HG03095 (cell line): Measurements from ENCODE around the gene CRTC1.
"Not testable (repeated sequence)": the region's sequence is repeated elsewhere in the genome, so short reads cannot be mapped to it uniquely, and the experiment has no call there.

Source experiments
- ATAC-seq: cut with Tn5 transposase; IDR thresholded peaks from one replicate; pipeline ENCODE4 v1.9.1; 2021; ENCODE audit warnings: moderate library complexity; ENCODE audit not compliant: unreplicated experiment

The CRTC1 gene

GRCh38 chr19:18798384-18799352 is 115.2 kb downstream of the CRTC1 start:
- no peak for ATAC-seq

GRCh38 chr19:18799389-18799970 is 116.0 kb downstream of the CRTC1 start:
- ATAC-seq: no peak

GRCh38 chr19:18800079-18800478 is 116.6 kb downstream of the CRTC1 start:
- ATAC-seq: no peak

- no peak for ATAC-seq
These were observed 117.2 kb downstream of the CRTC1 start for GRCh38 chr19:18800636-18801035.

GRCh38 chr19:18802354-18802753 is 118.9 kb downstream of the CRTC1 start:
- no peak for ATAC-seq

- no peak for ATAC-seq
These were observed 120.2 kb downstream of the CRTC1 start for GRCh38 chr19:18803550-18804138.

GRCh38 chr19:18804139-18804601 is 120.7 kb downstream of the CRTC1 start:
- no peak for ATAC-seq

- no peak for ATAC-seq
These were observed 121.2 kb downstream of the CRTC1 start for GRCh38 chr19:18804643-18805042.

- ATAC-seq: no peak
These were observed 124.4 kb downstream of the CRTC1 start for GRCh38 chr19:18807861-18808331.

- ATAC-seq: no peak
These were observed 125.8 kb downstream of the CRTC1 start for GRCh38 chr19:18809149-18809868.

- not testable (repeated sequence) for ATAC-seq
These were observed 128.2 kb downstream of the CRTC1 start for GRCh38 chr19:18811638-18812037.

GRCh38 chr19:18814063-18814462 is 130.6 kb downstream of the CRTC1 start:
- no peak for ATAC-seq

GRCh38 chr19:18815673-18816072 is 132.2 kb downstream of the CRTC1 start:
- no peak for ATAC-seq

GRCh38 chr19:18816645-18817044 is 133.2 kb downstream of the CRTC1 start:
- ATAC-seq: not testable (repeated sequence)

- no peak for ATAC-seq
These were observed 134.1 kb downstream of the CRTC1 start for GRCh38 chr19:18817574-18817973.

GRCh38 chr19:18828786-18829185 is 145.3 kb downstream of the CRTC1 start:
- no peak for ATAC-seq

- ATAC-seq: no peak
These were observed 147.0 kb downstream of the CRTC1 start for GRCh38 chr19:18830488-18830887.

GRCh38 chr19:18831524-18832305 is 148.2 kb downstream of the CRTC1 start, which contains the start of gene UPF1:
Gene UPF1, plus strand, starts transcription at chr19:18831959. Its CDS starts 251 bp downstream, at chr19:18832210.
- peak; percentile 52 for ATAC-seq
